Activated T-cell treated with anti-CD3 and anti-CD28 coated beads for 24 hours (primary cell): ENCODE measurements around the gene C19orf85.
"Not testable (repeated sequence)": the region's sequence is repeated elsewhere in the genome, so short reads cannot be mapped to it uniquely, and the experiment has no call there.

Source experiments
- DNase-seq: peaks from one replicate; pipeline ENCODE4 v3.0.0-alpha.2; 2020; ENCODE audit warnings: low read depth

C19orf85 gene

DNA sequence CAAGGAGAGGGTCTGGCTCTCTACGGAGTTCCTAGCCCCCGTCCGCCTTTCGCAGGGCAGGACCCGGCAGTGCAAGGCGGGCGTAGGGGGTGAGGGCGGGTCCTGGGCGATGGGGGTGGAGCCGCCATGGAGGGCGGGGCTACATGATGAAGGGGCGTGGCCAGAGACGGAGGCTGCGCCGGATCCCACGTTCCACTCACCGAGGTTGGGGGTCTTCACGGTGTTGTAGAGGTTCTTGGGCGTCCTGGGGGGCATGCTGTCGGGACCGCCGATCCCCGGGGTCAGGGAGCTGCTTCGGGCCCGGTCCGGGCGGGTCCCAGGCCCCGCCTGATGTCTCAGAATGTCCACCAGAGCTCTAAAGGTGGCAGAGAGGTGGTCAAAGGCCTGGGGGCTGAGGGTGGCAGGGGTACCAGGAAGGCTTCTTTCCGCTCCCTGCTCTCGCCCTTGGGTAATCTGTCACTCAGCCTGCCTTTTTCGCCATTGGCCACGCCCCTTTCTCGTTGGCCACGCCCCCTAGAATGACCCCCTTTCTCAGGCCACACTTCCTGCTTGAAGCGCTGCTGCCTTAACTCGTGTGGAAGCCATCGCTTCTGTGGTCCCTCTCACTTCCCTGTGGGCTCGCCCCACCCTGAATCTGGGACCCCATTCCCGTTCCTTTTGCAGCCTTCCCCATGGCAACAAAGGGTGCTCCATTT lies 24.0 kb downstream of the C19orf85 start:
- DNase-seq = no peak

DNA sequence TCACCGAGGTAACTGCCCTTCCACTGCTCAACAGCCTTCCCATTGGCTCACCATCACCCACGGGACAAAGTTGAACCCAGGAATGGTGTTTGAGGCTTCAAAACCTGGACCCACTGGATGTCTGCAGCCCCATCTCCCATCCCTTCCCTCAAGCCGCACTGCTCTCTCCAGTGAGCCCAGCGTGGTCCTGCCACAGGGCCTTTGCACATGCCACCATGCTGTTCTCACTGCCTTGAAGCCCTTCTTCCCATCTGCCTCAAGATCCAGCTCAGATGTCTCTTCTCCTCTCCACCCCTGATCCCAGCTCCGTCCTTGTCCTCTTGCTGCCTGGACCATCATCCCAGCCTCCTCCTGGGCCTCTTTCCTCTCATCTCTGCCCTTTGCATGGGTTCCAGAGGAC lies 25.5 kb downstream of the C19orf85 start:
- DNase-seq = no peak

DNA sequence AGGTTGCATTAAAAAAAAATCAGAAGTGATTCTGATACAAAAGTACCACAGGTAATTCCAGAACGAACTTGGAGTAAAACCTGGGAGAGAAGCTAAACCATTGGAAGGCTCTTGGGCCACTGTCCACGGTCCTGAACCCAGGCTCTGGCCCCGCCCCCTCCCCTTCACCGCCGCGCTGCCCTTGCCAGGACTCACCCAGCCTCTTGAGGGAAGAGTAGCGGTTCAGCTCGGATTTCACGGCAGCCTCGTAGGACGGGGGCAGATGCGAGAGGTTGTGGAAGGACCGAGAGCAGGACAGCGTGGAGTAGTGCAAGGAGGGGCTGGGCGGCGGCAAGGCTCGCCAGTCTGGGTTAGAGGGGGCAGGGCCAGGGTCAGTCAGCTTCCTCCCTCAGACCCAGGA lies 27.1 kb downstream of the C19orf85 start:
- no peak for DNase-seq

DNA sequence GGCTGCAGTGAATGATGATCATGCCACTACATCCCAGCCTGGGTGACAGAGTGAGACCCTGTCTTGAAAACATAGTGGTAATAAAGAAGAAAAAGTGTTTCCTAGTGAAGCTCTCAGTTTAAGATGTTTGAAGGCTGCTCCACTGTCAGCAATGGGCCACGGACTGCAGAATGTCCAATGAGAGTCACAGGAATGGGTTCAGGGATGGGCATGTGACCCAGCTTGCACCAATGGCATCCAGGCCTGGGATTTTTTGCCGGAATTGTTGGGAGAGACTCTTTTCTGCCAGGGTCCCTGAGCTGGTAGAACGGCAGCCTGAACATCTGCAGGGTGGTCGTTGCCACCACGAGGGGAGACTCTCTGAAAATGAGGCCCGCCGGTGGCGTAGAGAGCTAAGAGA lies 27.7 kb downstream of the C19orf85 start:
- no peak for DNase-seq

DNA sequence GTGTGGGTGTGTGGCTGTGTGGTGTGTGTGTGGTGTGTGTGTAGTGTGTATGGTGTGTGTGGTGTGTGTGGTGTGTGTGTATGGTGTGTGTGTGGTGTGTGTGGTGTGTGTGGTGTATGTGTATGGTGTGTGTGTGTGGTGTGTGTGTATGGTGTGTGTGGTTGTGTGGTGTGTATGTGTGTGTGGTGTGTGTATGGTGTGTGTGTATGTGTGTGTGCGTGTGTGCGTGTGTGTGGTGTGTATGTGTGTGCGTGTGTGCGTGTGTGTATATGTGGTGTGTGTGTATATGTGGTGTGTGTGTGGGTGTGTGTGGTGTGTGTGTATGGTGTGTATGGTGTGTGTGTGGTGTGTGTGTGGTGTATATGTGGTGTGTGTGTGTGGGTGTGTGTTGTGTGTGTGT lies 29.5 kb downstream of the C19orf85 start:
- no peak for DNase-seq

DNA sequence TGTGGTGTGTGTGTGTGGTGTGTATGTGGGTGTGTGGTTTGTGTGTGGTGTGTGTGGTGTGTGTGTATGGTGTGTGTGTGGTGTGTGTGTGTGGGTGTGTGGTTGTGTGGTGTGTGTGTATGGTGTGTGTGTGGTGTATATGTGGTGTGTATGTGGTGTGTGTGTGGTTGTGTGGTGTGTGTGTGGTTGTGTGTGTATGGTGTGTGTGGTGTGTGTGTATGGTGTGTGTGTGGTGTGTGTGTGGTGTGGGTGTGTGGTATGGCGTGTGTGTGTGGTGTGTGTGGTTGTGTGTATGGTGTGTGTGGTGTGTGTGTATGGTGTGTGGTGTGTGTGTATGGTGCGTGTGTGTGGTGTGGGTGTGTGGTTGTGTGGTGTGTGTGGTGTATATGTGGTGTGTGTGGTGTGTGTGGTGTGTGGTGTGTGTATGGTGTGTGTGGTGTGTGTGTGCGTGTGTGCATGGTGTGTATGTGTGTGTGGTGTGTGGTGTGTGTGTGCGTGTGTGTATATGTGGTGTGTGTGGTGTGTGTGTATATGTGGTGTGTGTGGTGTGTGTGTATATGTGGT lies 30.1 kb downstream of the C19orf85 start:
- DNase-seq = no peak

DNA sequence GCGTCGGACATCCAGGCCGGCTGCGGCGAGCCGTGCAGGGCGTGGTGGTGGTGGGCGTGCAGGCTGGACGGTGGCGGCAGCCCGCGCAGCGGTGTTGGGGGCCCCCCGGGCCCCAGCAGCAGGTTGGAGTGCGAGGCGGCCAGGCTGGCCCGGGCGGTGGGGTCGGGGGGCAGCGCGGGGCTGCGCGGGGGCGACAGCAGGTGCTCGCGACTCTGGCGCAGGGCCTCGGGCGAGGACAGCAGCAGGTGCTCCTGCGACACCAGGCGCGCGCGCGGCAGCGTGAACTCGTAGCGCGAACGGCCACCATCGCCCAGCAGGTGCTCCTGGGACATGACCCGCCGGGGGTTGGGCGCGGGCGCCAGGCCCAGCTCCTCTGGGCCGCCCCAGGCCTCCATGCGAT lies 31.3 kb downstream of the C19orf85 start:
- no peak for DNase-seq

DNA sequence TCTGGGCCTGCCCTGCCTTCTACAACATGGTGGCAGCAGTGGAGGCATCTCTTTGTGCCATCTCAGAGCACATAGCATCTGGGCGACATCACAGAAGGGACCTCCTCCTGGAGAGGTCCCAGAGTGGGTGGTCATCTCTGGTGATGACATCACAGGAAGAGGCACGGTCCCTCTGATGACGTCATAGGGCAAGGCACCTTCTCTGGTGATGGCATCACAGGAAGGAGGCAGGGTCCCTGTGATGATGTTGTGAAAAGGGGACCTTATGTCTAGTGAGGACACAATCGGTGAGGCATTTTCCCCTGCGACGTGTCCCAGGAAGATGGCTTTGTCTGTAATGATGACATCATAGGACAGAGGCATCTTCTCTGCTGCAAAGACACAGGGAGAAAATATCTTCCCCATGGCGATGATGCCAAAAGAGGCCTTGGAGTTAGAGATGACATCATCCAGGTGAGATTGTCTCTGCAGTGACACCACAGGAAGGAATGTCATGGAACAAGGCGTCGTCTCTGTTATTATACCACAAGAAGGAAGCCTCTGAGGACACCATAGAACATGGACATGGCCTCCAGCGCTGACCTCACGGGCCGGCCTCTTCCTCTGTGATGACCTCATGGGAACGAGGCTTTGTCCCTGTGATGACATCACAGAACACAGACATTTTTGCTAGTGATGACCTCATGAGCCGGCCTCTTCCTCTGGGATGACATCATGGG lies 32.2 kb downstream of the C19orf85 start:
- no peak for DNase-seq

DNA sequence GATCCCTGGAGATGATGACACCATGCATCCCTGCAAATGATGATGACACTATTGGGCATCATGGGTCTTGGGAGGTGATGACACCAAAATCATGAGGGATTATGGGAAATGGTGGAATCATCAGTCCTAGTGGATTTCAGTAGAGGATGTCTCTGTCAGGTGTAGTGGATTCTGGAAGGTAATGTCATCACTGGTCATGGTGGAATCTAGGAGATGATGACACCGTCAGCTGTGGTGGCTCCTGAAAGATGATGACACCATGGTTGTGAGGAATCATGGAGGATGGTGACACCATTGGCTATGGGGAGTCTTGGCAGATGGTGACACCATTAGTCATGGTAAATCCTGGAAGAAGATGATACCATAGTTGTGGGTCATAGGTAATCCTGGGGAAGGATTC lies 33.4 kb downstream of the C19orf85 start:
- no peak for DNase-seq

DNA sequence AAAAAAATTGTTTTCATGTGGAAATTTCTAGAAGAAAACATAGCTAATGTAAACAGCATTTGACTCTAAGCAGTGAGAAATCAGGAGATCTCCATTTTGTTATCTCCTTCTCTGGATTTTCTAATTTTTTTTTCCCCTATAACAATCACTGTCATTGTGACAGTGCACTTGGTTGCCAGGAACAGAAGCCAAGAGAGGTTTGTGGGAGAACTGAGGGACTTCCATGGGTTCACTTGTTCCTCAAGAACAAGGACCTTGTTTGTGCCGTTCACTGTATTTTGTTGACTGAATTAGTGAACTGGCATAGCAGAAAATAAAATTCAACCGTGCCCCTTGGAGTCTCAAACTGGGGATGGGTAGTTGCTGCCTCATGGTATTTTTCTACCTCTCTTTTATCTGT lies 38.5 kb downstream of the C19orf85 start:
- no peak for DNase-seq

DNA sequence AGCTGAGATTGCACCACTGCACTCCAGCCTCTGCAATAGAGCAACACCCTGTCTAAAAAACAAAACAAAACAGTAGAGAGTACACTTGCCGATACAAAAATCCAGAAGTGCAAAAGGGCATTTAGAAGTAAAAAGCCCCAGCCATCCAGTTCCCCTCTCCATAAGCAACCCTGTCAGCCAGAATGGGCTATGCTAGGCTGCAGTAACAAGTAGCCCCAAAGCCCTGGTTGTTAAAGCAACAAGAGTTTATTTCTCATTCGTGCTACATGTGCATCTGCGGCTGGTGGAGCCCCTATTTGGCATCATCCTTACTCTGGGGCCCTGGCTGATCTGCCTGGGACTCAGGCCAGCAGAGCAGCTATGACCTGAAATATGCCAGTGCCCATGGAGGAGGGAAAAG lies 40.0 kb downstream of the C19orf85 start:
- DNase-seq = no peak

DNA sequence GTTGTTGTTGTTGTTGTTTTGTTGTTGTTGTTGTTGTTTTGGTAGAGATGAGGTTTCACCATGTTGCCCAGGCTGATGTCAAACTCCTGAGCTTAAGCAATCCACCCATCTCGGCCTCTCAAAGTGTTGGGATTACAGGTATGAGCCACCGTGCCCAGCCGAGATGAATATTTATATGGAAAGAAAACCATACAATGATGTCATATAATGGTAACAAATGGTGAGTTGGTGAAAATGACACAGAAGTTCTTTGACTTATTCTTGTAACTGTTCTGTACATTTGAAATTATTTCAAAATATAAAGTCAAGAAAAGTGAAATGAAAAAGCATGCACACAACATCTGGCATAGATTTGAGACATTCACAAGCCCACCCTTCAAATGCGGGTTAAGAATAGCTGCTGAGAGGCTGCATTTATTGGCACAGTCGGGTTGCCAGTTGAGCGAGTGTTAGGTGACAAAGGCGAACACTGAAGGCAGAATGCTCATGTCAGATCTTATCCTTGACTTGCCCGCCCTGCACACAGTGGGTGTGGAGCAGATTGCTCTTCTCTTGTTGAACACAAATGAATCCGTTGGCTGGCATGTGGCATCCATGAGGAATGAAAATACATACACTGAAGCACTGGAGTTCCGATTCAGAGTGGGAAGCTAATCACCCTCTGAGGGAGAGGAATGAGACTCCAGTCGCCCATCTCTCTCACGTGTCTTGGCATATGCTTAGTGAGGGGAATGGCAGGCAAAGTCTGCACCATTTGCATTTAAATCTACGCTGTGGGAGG lies 41.1 kb downstream of the C19orf85 start:
- DNase-seq = no peak

DNA sequence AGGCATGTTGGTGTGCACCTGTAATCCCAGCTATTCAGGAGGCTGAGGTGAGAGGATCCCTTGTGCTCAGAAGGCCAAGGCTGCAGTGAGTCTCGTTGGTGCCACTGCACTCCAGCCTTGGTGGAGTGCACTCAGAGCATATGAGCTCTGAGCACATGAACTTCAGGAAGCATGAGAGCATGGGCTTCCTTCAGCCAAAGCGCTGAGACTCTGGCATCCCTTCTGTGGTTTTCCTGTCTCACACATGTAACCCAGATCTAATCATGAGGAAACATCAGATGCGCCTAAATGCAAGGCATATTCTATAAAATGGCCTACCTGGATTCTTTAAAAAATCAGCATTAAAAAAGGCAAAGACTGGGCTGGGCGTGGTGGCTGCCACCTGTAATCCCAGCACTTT lies 43.3 kb downstream of the C19orf85 start:
- not testable (repeated sequence) for DNase-seq

DNA sequence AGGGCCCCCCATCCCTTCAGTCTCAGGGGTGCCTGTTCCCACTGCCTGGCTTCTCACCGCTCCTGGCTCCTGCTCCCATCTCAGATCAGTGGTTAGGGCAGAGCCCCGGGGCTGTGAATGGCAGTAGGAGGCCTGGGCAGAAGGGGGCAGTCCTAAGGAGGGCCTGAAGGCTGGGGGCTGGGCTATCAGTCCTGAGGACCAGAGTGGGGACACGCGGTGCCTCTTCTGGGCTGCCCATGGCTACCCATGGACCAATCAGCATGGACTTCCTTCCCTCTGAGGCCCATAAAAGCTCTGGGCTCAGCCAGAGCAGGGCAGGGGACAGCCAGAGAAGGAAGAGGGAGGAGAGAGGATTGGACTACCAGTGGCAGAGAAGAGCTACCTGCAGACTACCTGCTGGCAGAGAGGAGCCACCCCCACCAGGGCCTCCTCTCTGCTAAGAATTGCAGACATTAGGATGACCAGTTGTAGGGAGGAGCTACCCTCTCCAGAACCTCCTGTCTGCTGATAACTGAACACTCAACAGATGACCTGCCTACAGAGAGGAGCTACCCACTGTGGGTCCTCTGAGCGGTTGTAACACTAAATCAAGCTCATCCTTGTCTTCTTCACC lies 44.8 kb downstream of the C19orf85 start:
- no peak for DNase-seq

DNA sequence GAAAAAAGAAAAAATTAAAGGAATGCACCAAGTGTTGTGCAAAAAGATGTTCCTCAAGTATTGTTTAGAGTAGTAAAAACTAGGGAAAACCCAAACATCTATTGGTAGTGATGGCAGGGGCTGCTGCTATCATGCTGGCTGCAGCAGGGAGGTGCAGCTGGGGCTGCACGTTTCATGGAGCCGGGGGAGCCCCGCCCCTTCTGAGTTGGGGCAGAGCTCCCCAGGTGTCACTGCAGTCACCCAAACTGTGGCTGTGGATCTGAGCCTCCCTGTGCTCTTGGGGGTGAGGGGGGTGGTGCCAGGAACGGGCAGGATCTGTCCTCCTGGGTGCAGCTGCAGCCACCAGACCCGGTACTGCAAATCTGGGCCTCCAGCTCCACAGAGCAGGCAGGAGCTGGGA lies 45.4 kb downstream of the C19orf85 start:
- DNase-seq = no peak

DNA sequence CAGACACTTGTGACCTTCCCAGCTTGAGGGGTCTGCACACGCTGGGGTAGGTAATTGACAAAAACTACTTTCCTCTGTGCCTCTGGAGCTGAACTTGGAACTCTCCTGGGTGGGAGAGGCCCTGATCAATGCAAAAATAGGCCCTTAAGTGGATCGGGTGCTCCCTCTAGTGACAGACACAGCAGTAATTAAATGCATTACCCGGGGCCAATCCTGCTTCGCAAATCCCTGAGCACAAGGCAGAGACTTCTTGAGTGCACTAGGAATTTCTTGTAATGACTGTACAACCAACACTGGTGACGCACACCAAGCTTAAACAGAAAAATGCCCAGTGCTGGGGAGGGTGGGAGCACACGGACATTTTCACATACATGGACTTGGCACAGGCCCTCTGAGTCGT lies 46.4 kb downstream of the C19orf85 start:
- DNase-seq = peak; percentile 44
